IPS-18a (cell line): ENCODE results near the gene MED10.

Source experiments
- H3K27ac ChIP-seq: one replicate; pipeline ENCODE4 v1.5.1; 2013; ENCODE audit warnings: low read length
- H3K27me3 ChIP-seq: one replicate; pipeline ENCODE4 v1.6.1; 2013; ENCODE audit warnings: mild to moderate bottlenecking, low read length; ENCODE audit not compliant: control insufficient read depth, insufficient read depth
- H3K36me3 ChIP-seq: one replicate; pipeline ENCODE4 v1.6.1; 2013; ENCODE audit warnings: low read depth, low read length; ENCODE audit not compliant: control insufficient read depth
- H3K4me1 ChIP-seq: one replicate; pipeline ENCODE4 v1.6.1; 2013; ENCODE audit warnings: low read depth, low read length; ENCODE audit not compliant: control insufficient read depth
- H3K4me3 ChIP-seq: one replicate; pipeline ENCODE4 v1.5.1; 2013; ENCODE audit warnings: low read length
- H3K9ac ChIP-seq: one replicate; pipeline ENCODE4 v1.6.1; 2013; ENCODE audit warnings: mild to moderate bottlenecking, low read length, moderate library complexity
- H3K9me3 ChIP-seq: one replicate; pipeline ENCODE4 v1.6.1; 2013; ENCODE audit warnings: low read depth, low read length; ENCODE audit not compliant: control insufficient read depth

MED10 gene

GRCh38 chr5:6387970-6388369, 9.6 kb upstream of the MED10 start:
- H3K27me3 ChIP-seq = no peaks in the 10 kb centered on the region
- no peaks in the 10 kb centered on the region for H3K36me3 ChIP-seq
- H3K27ac ChIP-seq = no peak overlapping the region

GRCh38 chr5:6386271-6386670, 7.9 kb upstream of the MED10 start:
- Histone ChIP-seq H3K27ac (no peak overlapping the region), H3K36me3 (no peaks in the 10 kb centered on the region), H3K4me3 (no peak overlapping the region), H3K9ac (no peak overlapping the region), H3K9me3 (no peaks in the 10 kb centered on the region), H3K4me1 (peaks cover 4% of the 10 kb centered on the region), H3K27me3 (no peaks in the 10 kb centered on the region)

More at GRCh38 chr5:6387970-6388369, 9.6 kb upstream of the MED10 start:
- Histone ChIP-seq H3K4me3 (no peak overlapping the region), H3K9ac (no peak overlapping the region), H3K4me1 (peaks cover 4% of the 10 kb centered on the region), H3K9me3 (no peaks in the 10 kb centered on the region)

- Histone ChIP-seq H3K27ac (no peak overlapping the region), H3K9ac (no peak overlapping the region), H3K4me3 (no peak overlapping the region), H3K4me1 (peaks cover 4% of the 10 kb centered on the region), H3K36me3 (no peaks in the 10 kb centered on the region), H3K9me3 (no peaks in the 10 kb centered on the region), H3K27me3 (no peaks in the 10 kb centered on the region)
Observed at GRCh38 chr5:6384856-6385255, 6.5 kb upstream of the MED10 start.

GRCh38 chr5:6383376-6383775, 5.0 kb upstream of the MED10 start:
- H3K36me3 ChIP-seq = no peaks in the 10 kb centered on the region
- H3K4me1 ChIP-seq = peaks cover 7% of the 10 kb centered on the region
- H3K27ac ChIP-seq = no peak overlapping the region
- no peaks in the 10 kb centered on the region for H3K27me3 ChIP-seq
- no peaks in the 10 kb centered on the region for H3K9me3 ChIP-seq
- H3K4me3 ChIP-seq = no peak overlapping the region
- H3K9ac ChIP-seq = no peak overlapping the region

DNA sequence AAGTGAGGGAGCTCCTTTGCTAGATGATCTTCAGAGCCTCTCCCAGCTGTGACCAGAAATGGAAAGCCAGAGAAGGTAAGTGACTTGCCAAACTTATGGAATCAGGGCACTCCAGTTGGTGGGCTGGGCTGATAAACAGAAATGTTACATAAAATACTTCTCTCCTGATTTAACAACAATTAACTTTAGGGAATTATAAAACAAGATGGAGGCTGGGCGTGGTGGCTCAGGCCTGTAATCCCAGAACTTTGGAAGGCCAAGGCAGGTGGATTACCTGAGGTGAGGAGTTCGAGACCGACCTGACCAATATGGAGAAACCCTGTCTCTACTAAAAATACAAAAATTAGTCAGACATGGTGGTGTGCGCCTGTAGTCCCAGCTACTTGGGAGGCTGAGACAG, 899 bp upstream of the MED10 start:
- peaks cover 24% of the 10 kb centered on the region for H3K36me3 ChIP-seq
- peak overlapping the region; percentile 90 for H3K4me3 ChIP-seq
- no peaks in the 10 kb centered on the region for H3K9me3 ChIP-seq
- H3K4me1 ChIP-seq = peaks cover 14% of the 10 kb centered on the region
- H3K27me3 ChIP-seq = no peaks in the 10 kb centered on the region
- no peak overlapping the region for H3K27ac ChIP-seq
- H3K9ac ChIP-seq = no peak overlapping the region

DNA sequence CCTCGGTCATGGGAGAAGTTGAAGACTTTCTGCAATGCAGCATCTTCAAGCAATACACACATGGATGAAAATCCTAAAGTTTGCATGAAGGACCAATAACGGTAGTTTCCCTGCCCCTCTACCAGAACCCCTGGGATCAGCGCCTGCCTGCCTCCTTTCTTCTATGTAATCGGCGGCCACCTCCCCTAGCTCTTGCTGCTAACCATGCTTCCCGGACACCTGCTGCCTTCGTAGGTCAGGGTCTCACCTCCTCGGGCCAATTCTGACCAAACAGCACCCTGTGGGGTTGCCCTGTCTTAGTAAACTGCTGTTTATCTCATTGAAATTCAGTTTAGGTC, 388 bp upstream of the MED10 start:
- H3K27ac ChIP-seq = no peak overlapping the region

GRCh38 chr5:6377582-6377904, 804 bp downstream of the MED10 start:
- Histone ChIP-seq H3K36me3 (peaks cover 41% of the 10 kb centered on the region), H3K4me3 (peak overlapping the region; percentile 90), H3K27me3 (no peaks in the 10 kb centered on the region), H3K4me1 (peaks cover 10% of the 10 kb centered on the region), H3K9ac (peak overlapping the region; percentile 64), H3K27ac (no peak overlapping the region), H3K9me3 (no peaks in the 10 kb centered on the region)

More for the DNA sequence above, 388 bp upstream of the MED10 start:
- H3K27me3 ChIP-seq = no peaks in the 10 kb centered on the region
- peak overlapping the region; percentile 64 for H3K9ac ChIP-seq
- H3K9me3 ChIP-seq = no peaks in the 10 kb centered on the region
- peaks cover 13% of the 10 kb centered on the region for H3K4me1 ChIP-seq
- peaks cover 29% of the 10 kb centered on the region for H3K36me3 ChIP-seq
- peak overlapping the region; percentile 90 for H3K4me3 ChIP-seq

- H3K9me3 ChIP-seq = no peaks in the 10 kb centered on the region
- H3K36me3 ChIP-seq = peaks cover 45% of the 10 kb centered on the region
- H3K27me3 ChIP-seq = no peaks in the 10 kb centered on the region
- H3K27ac ChIP-seq = no peak overlapping the region
- no peak overlapping the region for H3K9ac ChIP-seq
- peak overlapping the region; percentile 90 for H3K4me3 ChIP-seq
- H3K4me1 ChIP-seq = peaks cover 10% of the 10 kb centered on the region
Observed at GRCh38 chr5:6376974-6377520, 1.3 kb downstream of the MED10 start.

- no peaks in the 10 kb centered on the region for H3K27me3 ChIP-seq
- H3K4me3 ChIP-seq = no peak overlapping the region
- H3K27ac ChIP-seq = no peak overlapping the region
- H3K9me3 ChIP-seq = no peaks in the 10 kb centered on the region
- H3K36me3 ChIP-seq = peaks cover 79% of the 10 kb centered on the region
- H3K9ac ChIP-seq = no peak overlapping the region
- H3K4me1 ChIP-seq = peaks cover 7% of the 10 kb centered on the region
Observed at GRCh38 chr5:6373081-6373846, 5.1 kb downstream of the MED10 start.

GRCh38 chr5:6372251-6373080, 5.9 kb downstream of the MED10 start:
- Histone ChIP-seq H3K4me3 (no peak overlapping the region), H3K27me3 (no peaks in the 10 kb centered on the region), H3K9ac (no peak overlapping the region), H3K27ac (no peak overlapping the region), H3K4me1 (peaks cover 5% of the 10 kb centered on the region), H3K36me3 (peaks cover 79% of the 10 kb centered on the region), H3K9me3 (no peaks in the 10 kb centered on the region)

DNA sequence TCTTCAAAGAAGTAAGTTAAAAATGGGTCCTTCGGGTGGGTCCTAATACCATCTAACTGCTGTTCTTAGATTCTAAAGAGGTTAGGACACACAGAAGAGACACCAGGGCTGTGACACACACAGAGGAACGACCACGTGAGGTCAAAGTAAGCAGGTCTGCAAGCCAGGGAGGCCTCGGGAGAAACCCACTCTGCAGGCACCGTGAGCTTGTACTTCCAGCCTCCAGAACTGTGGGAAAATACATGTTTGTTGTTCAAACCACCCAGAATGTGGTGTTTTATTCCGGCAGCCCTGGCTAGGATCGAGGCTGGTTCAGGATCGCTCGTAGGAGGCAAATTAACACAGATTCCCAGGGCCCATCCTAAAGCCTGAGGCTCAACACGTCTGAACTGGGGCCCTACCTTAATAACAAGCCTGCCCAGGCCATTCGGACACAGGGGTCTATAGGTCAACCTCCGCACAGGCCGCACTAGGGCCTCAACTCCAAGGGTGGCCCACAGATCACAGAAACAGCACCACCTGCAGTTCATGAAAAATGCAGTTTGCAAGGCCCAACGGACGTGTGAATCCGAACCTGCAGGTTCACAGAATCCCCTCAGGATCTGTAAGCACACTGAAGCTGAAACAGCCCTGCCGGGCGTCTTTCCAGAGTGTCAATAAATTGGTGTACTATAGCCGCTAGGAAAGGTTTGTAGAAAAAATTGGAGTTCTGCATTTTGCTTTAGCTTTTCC, 7.1 kb downstream of the MED10 start:
- H3K36me3 ChIP-seq = peaks cover 75% of the 10 kb centered on the region
- H3K27ac ChIP-seq = no peak overlapping the region

More for the DNA sequence above, 7.1 kb downstream of the MED10 start:
- Histone ChIP-seq H3K4me3 (no peak overlapping the region), H3K9me3 (no peaks in the 10 kb centered on the region), H3K4me1 (no peaks in the 10 kb centered on the region), H3K27me3 (no peaks in the 10 kb centered on the region), H3K9ac (no peak overlapping the region)
